Lower leg skin (tissue), 4 donors: ENCODE results near the gene TSPAN32. TPM values are rescaled to one million over a fixed set of nuclear protein-coding genes. Genes with fewer than 3 reads are reported as not detected.
"Not testable (repeated sequence)": the region's sequence is repeated elsewhere in the genome, so short reads cannot be mapped to it uniquely, and the experiment has no call there.

ENCODE experiments used
- DNase-seq, 2 donors: peaks; one replicate each; pipeline ENCODE4 v3.0.0-alpha.2; 2019; ENCODE audit warnings: low spot score in 2 of 2
- H3K4me3 ChIP-seq: fragments of 200-600 bp; sonication (generic); 2 replicates; pipeline ENCODE4 v1.5.1; 2017; ENCODE audit warnings: mild to moderate bottlenecking, low read depth; ENCODE audit not compliant: poor library complexity, severe bottlenecking
- CTCF ChIP-seq, 3 donors: fragments of 450-650 bp; IDR thresholded peaks; one replicate each; pipeline ENCODE4 v1.5.1; 2016; ENCODE audit warnings: antibody characterized with exemption in 3 of 3, mild to moderate bottlenecking in 3 of 3, moderate library complexity in 2 of 3
- POLR2A ChIP-seq, 2 donors: fragments of 450-650 bp; IDR thresholded peaks; one replicate each; pipeline ENCODE4 v1.6.1; 2016 to 2017; ENCODE audit warnings: antibody characterized with exemption in 2 of 2, mild to moderate bottlenecking in 1 of 2, moderate library complexity in 1 of 2
- WGBS, 2 donors: methylation state at CpG; one replicate each; pipeline ENCODE4 v1.1.5; 2018; 5-methylcytosine and 5-hydroxymethylcytosine counted together
- intact Hi-C: fragments of 100-400 bp; cut with DNase I; formaldehyde crosslinking; loops from one replicate; pipeline ENCODE4 v1.15.0; 2023; ENCODE audit warnings: low total_unique reads
- total RNA-seq, 4 donors: library from RNA; depleted of rRNA; stranded (reverse); fragments of >200 nt; gene quantifications; one replicate each; pipeline ENCODE4 v1.1.0, GENCODE V29; 2016

Gene TSPAN32
- total RNA-seq, 4 donors from 2014 or later = 0.30 to 2.4 (median 1.5) TPM

- no peak for TF ChIP-seq POLR2A (IDR thresholded peaks at IDR 0.05)
- TF ChIP-seq CTCF (IDR thresholded peaks at IDR 0.05) = no peak
- no peak for DNase-seq
- WGBS, 2 donors = 91 to 92% methylated on average over 1 of the region's 1 CpG
- intact Hi-C loops = no loop called here
- no peak overlapping the region for H3K4me3 ChIP-seq
These were observed 47.2 kb downstream of the TSPAN32 start for GRCh38 chr11:2348986-2349385.

GRCh38 chr11:2351701-2352100 is 49.9 kb downstream of the TSPAN32 start:
- no peak for DNase-seq
- intact Hi-C loops = no loop called here
- WGBS, 2 donors = 74 to 80% methylated on average over 3 of the region's 3 CpGs
- H3K4me3 ChIP-seq = no peak overlapping the region
- TF ChIP-seq CTCF (IDR thresholded peaks at IDR 0.05) (no peak), POLR2A (IDR thresholded peaks at IDR 0.05) (no peak)

- intact Hi-C loops = no loop called here
These were observed 50.6 kb downstream of the TSPAN32 start for GRCh38 chr11:2352420-2352819.

GRCh38 chr11:2355000-2355644 is 53.3 kb downstream of the TSPAN32 start:
- DNase-seq = peak in 1 of 2 donors; percentile 17
- TF ChIP-seq POLR2A (IDR thresholded peaks at IDR 0.05) (no peak), CTCF (IDR thresholded peaks at IDR 0.05) (no peak)

More at GRCh38 chr11:2352420-2352819, 50.6 kb downstream of the TSPAN32 start:
- DNase-seq = peak in 1 of 2 donors; percentile 3
- WGBS, 2 donors = 74 to 77% methylated on average over 4 of the region's 4 CpGs
- no peak overlapping the region for H3K4me3 ChIP-seq
- no peak for TF ChIP-seq CTCF (IDR thresholded peaks at IDR 0.05)
- no peak for TF ChIP-seq POLR2A (IDR thresholded peaks at IDR 0.05)

GRCh38 chr11:2357246-2357645 is 55.4 kb downstream of the TSPAN32 start:
- TF ChIP-seq CTCF (IDR thresholded peaks at IDR 0.05) (no peak), POLR2A (IDR thresholded peaks at IDR 0.05) (no peak)
- H3K4me3 ChIP-seq = no peak overlapping the region
- intact Hi-C loops = no loop called here
- 73 to 81% methylated on average over 8 of the region's 8 CpGs for WGBS, 2 donors
- DNase-seq = peak in 1 of 2 donors; percentile 53

More at GRCh38 chr11:2355000-2355644, 53.3 kb downstream of the TSPAN32 start:
- 71 to 76% methylated on average over 7 of the region's 7 CpGs for WGBS, 2 donors
- intact Hi-C loops = no loop called here
- H3K4me3 ChIP-seq = no peak overlapping the region

- intact Hi-C loops, H3K4me3 ChIP-seq: not testable (repeated sequence)
- peak in 1 of 2 donors; percentile 54 for DNase-seq
- WGBS, 2 donors = 96 to 98% methylated on average over 13 of the region's 13 CpGs
These were observed 55.8 kb downstream of the TSPAN32 start for GRCh38 chr11:2357651-2358050.
